Measurements from ENCODE around the gene CTSV.
"Not testable (repeated sequence)": the region's sequence is repeated elsewhere in the genome, so short reads cannot be mapped to it uniquely, and the experiment has no call there.

DNA sequence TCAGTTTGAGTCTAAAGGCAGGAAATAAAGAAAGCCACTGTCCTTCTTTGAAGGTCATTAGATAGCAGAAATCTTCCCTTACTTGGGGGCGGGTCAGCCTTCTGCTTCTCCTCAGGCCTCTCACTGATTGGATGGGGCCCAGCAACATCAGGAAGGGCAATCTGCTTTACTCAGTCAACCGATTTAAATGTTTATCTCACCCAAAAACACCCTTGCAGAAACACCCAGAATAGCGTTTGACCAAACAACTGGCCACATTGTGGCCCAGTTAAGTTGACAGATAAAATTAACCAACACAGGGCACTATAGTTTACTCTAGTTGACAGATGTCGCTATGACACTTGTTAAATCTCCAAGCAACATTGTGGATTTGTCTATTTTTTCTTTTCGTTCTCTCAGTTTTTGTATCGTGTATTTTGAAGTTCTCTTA lies 45.6 kb upstream of the CTSV start:
- TF ChIP-seq, protein P1, sequence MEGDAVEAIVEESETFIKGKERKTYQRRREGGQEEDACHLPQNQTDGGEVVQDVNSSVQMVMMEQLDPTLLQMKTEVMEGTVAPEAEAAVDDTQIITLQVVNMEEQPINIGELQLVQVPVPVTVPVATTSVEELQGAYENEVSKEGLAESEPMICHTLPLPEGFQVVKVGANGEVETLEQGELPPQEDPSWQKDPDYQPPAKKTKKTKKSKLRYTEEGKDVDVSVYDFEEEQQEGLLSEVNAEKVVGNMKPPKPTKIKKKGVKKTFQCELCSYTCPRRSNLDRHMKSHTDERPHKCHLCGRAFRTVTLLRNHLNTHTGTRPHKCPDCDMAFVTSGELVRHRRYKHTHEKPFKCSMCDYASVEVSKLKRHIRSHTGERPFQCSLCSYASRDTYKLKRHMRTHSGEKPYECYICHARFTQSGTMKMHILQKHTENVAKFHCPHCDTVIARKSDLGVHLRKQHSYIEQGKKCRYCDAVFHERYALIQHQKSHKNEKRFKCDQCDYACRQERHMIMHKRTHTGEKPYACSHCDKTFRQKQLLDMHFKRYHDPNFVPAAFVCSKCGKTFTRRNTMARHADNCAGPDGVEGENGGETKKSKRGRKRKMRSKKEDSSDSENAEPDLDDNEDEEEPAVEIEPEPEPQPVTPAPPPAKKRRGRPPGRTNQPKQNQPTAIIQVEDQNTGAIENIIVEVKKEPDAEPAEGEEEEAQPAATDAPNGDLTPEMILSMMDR (IDR thresholded peaks at IDR 0.05), result not testable (repeated sequence)
- TF ChIP-seq POLR2A (IDR thresholded peaks at IDR 0.05), result not testable (repeated sequence)

All from lower leg skin (tissue), 3 donors.